Measurements from ENCODE around the gene CYBRD1.

DNA sequence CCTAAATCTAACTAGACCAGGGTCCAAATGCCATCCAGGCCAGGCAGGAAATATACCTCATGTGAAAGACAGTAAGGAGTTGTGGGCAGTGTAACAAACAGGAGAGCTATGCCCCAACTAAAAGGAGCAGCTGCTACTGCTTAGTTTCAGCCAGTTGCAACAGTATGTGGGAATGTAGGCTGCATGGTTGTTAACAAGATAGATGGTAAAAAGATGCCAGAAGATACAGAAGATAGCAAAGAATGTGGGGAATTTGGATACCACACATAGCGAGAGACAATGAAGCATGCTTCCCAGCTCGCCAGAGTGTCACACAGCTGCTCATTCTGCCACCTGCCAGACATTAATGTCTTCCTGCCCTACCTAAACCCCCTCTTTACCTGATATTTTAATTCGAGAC is 39.4 kb upstream of the CYBRD1 start:
- TF ChIP-seq POLR2A (IDR thresholded peaks at IDR 0.05) (no peak), CTCF (IDR thresholded peaks at IDR 0.05) (no peak)
